Activated CD4-positive, alpha-beta T cell treated with anti-CD3 and anti-CD28 coated beads, Interleukin-2, amount 10 ng/mL, durations not matched to agents 7 days and 5 days (primary cell): ENCODE results near the gene PAFAH2. TPM values are rescaled to one million over a fixed set of nuclear protein-coding genes. Genes with fewer than 3 reads are reported as not detected.
"Not testable (repeated sequence)": the region's sequence is repeated elsewhere in the genome, so short reads cannot be mapped to it uniquely, and the experiment has no call there.

Source experiments
- CTCF ChIA-PET: fragments of 350-600 bp; sonication (Branson Sonifier 250); formaldehyde crosslinking; loops from one replicate; lab custom pipeline; 2021; ENCODE audit warnings: antibody characterized with exemption; lab: Charles Lee
- POLR2A ChIA-PET: fragments of 350-600 bp; sonication (Branson Sonifier 250); formaldehyde crosslinking; loops from one replicate; lab custom pipeline; 2021; ENCODE audit warnings: antibody characterized with exemption; lab: Charles Lee
- DNase-seq: peaks from one replicate; pipeline ENCODE4 v3.0.0-alpha.2; 2020
- H3K27ac Mint-ChIP-seq: one replicate; pipeline ENCODE4 v1.8.0; 2021; ENCODE audit warnings: mild to moderate bottlenecking, moderate library complexity, mixed read lengths
- H3K27me3 Mint-ChIP-seq: one replicate; pipeline ENCODE4 v1.8.0; 2021; ENCODE audit warnings: mixed read lengths
- H3K36me3 Mint-ChIP-seq: one replicate; pipeline ENCODE4 v1.8.0; 2021; ENCODE audit warnings: low read depth, mixed read lengths
- H3K4me1 Mint-ChIP-seq: one replicate; pipeline ENCODE4 v1.8.0; 2021; ENCODE audit warnings: mixed read lengths
- H3K4me3 Mint-ChIP-seq: one replicate; pipeline ENCODE4 v1.8.0; 2021; ENCODE audit warnings: mild to moderate bottlenecking, moderate library complexity, mixed read lengths
- H3K9me3 Mint-ChIP-seq: one replicate; pipeline ENCODE4 v1.8.0; 2021; ENCODE audit warnings: mixed read lengths
- total RNA-seq, 2 experiments: library from RNA; stranded (reverse); gene quantifications; one replicate each; pipeline ENCODE4 v1.2.3, GENCODE V29; 2021

PAFAH2 gene
- total RNA-seq, 2 experiments from 2014 or later = 10.1 to 11.9 TPM

GRCh38 chr1:25987951-25988350, 9.9 kb downstream of the PAFAH2 start:
- H3K4me1 Mint-ChIP-seq = peaks cover 58% of the 10 kb centered on the region
- H3K27ac Mint-ChIP-seq = no peak overlapping the region
- no peak for DNase-seq
- H3K36me3 Mint-ChIP-seq = peaks cover 40% of the 10 kb centered on the region
- POLR2A ChIA-PET = interaction anchor here (1.1 kb wide), 1 partner anchor 10 kb away, joined by 3 read pairs; the partner anchor contains the start of gene PAFAH2
- H3K4me3 Mint-ChIP-seq = no peak overlapping the region
- CTCF ChIA-PET = interaction anchor here (1.3 to 6.8 kb wide), 5 partner anchors 10 to 92 kb away, joined by 3 to 41 read pairs (median 7); partner anchors contain the start of genes EXTL1 and PAFAH2
- no peaks in the 10 kb centered on the region for H3K27me3 Mint-ChIP-seq
- H3K9me3 Mint-ChIP-seq = no peaks in the 10 kb centered on the region

GRCh38 chr1:25986773-25987172, 11.1 kb downstream of the PAFAH2 start:
- ChIA-PET CTCF (interaction anchor here (0.6 to 6.8 kb wide), 2 partner anchors 57 to 91 kb away, joined by 6 to 41 read pairs; no protein-coding TSS in a partner anchor), POLR2A (interaction anchor here (0.6 kb wide), 1 partner anchor 11 kb away, joined by 3 read pairs; no protein-coding TSS in a partner anchor)
- H3K4me3 Mint-ChIP-seq, H3K27me3 Mint-ChIP-seq, DNase-seq, H3K9me3 Mint-ChIP-seq, H3K27ac Mint-ChIP-seq: not testable (repeated sequence)
- H3K4me1 Mint-ChIP-seq = peaks cover 46% of the 10 kb centered on the region
- peaks cover 51% of the 10 kb centered on the region for H3K36me3 Mint-ChIP-seq

- Mint-ChIP-seq H3K36me3 (peaks cover 60% of the 10 kb centered on the region), H3K27me3 (no peaks in the 10 kb centered on the region), H3K4me3 (no peak overlapping the region), H3K27ac (peak overlapping the region; percentile 2), H3K4me1 (peaks cover 39% of the 10 kb centered on the region), H3K9me3 (no peaks in the 10 kb centered on the region)
- POLR2A ChIA-PET = no interaction called here
- CTCF ChIA-PET = no interaction called here
- no peak for DNase-seq
Observed at GRCh38 chr1:25985670-25986069, 12.2 kb downstream of the PAFAH2 start.

GRCh38 chr1:25985171-25985570, 12.7 kb downstream of the PAFAH2 start:
- Mint-ChIP-seq H3K4me3 (no peak overlapping the region), H3K36me3 (peaks cover 61% of the 10 kb centered on the region), H3K27me3 (no peaks in the 10 kb centered on the region), H3K4me1 (peaks cover 35% of the 10 kb centered on the region), H3K9me3 (no peaks in the 10 kb centered on the region), H3K27ac (no peak overlapping the region)
- CTCF ChIA-PET = no interaction called here
- no peak for DNase-seq
- POLR2A ChIA-PET = no interaction called here

GRCh38 chr1:25979210-25979609, 18.7 kb downstream of the PAFAH2 start:
- POLR2A ChIA-PET = no interaction called here
- Mint-ChIP-seq H3K27ac (no peak overlapping the region), H3K4me3 (no peak overlapping the region), H3K36me3 (peaks cover 60% of the 10 kb centered on the region), H3K9me3 (no peaks in the 10 kb centered on the region), H3K4me1 (peaks cover 6% of the 10 kb centered on the region), H3K27me3 (no peaks in the 10 kb centered on the region)
- CTCF ChIA-PET = interaction anchor here (0.6 kb wide), 1 partner anchor 35 kb away, joined by 3 read pairs; no protein-coding TSS in a partner anchor
- no peak for DNase-seq

- Mint-ChIP-seq H3K36me3 (peaks cover 61% of the 10 kb centered on the region), H3K9me3 (no peaks in the 10 kb centered on the region)
Observed at GRCh38 chr1:25978403-25978802, 19.5 kb downstream of the PAFAH2 start.

GRCh38 chr1:25977801-25978200, 20.1 kb downstream of the PAFAH2 start:
- CTCF ChIA-PET = no interaction called here
- Mint-ChIP-seq H3K36me3 (peaks cover 61% of the 10 kb centered on the region), H3K9me3 (no peaks in the 10 kb centered on the region), H3K27me3 (no peaks in the 10 kb centered on the region), H3K27ac (no peak overlapping the region), H3K4me1 (peaks cover 10% of the 10 kb centered on the region), H3K4me3 (no peak overlapping the region)
- DNase-seq = no peak
- POLR2A ChIA-PET = no interaction called here

More at GRCh38 chr1:25978403-25978802, 19.5 kb downstream of the PAFAH2 start:
- CTCF ChIA-PET = interaction anchor here (0.6 kb wide), 1 partner anchor 34 kb away, joined by 3 read pairs; no protein-coding TSS in a partner anchor
- Mint-ChIP-seq H3K4me3 (no peak overlapping the region), H3K4me1 (peaks cover 7% of the 10 kb centered on the region), H3K27ac (no peak overlapping the region), H3K27me3 (no peaks in the 10 kb centered on the region)
- DNase-seq = no peak
- POLR2A ChIA-PET = no interaction called here

- Mint-ChIP-seq H3K4me3 (no peak overlapping the region), H3K36me3 (peaks cover 59% of the 10 kb centered on the region), H3K9me3 (no peaks in the 10 kb centered on the region), H3K4me1 (peaks cover 33% of the 10 kb centered on the region), H3K27me3 (no peaks in the 10 kb centered on the region), H3K27ac (no peak overlapping the region)
- ChIA-PET CTCF (no interaction called here), POLR2A (no interaction called here)
- no peak for DNase-seq
Observed at GRCh38 chr1:25973610-25974321, 24.1 kb downstream of the PAFAH2 start.

GRCh38 chr1:25971811-25972180, 26.1 kb downstream of the PAFAH2 start:
- Mint-ChIP-seq H3K27ac (peak overlapping the region; percentile 89), H3K36me3 (peaks cover 70% of the 10 kb centered on the region), H3K27me3 (no peaks in the 10 kb centered on the region), H3K4me1 (peaks cover 34% of the 10 kb centered on the region), H3K9me3 (no peaks in the 10 kb centered on the region), H3K4me3 (peak overlapping the region; percentile 13)
- ChIA-PET POLR2A (no interaction called here), CTCF (interaction anchor here (0.6 to 2.1 kb wide), 5 partner anchors 18 to 76 kb away, joined by 3 to 8 read pairs (median 3); partner anchors contain the start of gene PAFAH2)
- no peak for DNase-seq

- H3K27ac Mint-ChIP-seq = peak overlapping the region; percentile 89
- peak overlapping the region; percentile 13 for H3K4me3 Mint-ChIP-seq
- ChIA-PET CTCF (interaction anchor here (0.6 to 2.1 kb wide), 6 partner anchors 17 to 76 kb away, joined by 3 to 8 read pairs (median 4); partner anchors contain the start of gene PAFAH2), POLR2A (no interaction called here)
- peak; percentile 39 for DNase-seq
- peaks cover 34% of the 10 kb centered on the region for H3K4me1 Mint-ChIP-seq
- no peaks in the 10 kb centered on the region for H3K27me3 Mint-ChIP-seq
- peaks cover 69% of the 10 kb centered on the region for H3K36me3 Mint-ChIP-seq
- H3K9me3 Mint-ChIP-seq = no peaks in the 10 kb centered on the region
Observed at GRCh38 chr1:25971066-25971810, 26.6 kb downstream of the PAFAH2 start.

- Mint-ChIP-seq H3K27ac (no peak overlapping the region), H3K36me3 (peaks cover 66% of the 10 kb centered on the region)
Observed at GRCh38 chr1:25967308-25967707, 30.6 kb downstream of the PAFAH2 start.

GRCh38 chr1:25959611-25960010, 38.3 kb downstream of the PAFAH2 start:
- DNase-seq = no peak
- peak overlapping the region; percentile 11 for H3K27ac Mint-ChIP-seq
- peaks cover 2% of the 10 kb centered on the region for H3K9me3 Mint-ChIP-seq
- H3K27me3 Mint-ChIP-seq = no peaks in the 10 kb centered on the region
- CTCF ChIA-PET = interaction anchor here (1.3 kb wide), 1 partner anchor 38 kb away, joined by 5 read pairs; the partner anchor contains the start of gene PAFAH2
- peaks cover 67% of the 10 kb centered on the region for H3K36me3 Mint-ChIP-seq
- POLR2A ChIA-PET = no interaction called here
- H3K4me3 Mint-ChIP-seq = no peak overlapping the region
- peaks cover 4% of the 10 kb centered on the region for H3K4me1 Mint-ChIP-seq

More at GRCh38 chr1:25967308-25967707, 30.6 kb downstream of the PAFAH2 start:
- Mint-ChIP-seq H3K9me3 (no peaks in the 10 kb centered on the region), H3K27me3 (no peaks in the 10 kb centered on the region), H3K4me3 (no peak overlapping the region), H3K4me1 (peaks cover 26% of the 10 kb centered on the region)
- ChIA-PET CTCF (interaction anchor here (0.6 to 2.4 kb wide), 4 partner anchors 41 to 424 kb away, joined by 3 to 6 read pairs (median 4); no protein-coding TSS in a partner anchor), POLR2A (no interaction called here)
- no peak for DNase-seq
